Measurements from ENCODE around the gene TIMP2.

DNA sequence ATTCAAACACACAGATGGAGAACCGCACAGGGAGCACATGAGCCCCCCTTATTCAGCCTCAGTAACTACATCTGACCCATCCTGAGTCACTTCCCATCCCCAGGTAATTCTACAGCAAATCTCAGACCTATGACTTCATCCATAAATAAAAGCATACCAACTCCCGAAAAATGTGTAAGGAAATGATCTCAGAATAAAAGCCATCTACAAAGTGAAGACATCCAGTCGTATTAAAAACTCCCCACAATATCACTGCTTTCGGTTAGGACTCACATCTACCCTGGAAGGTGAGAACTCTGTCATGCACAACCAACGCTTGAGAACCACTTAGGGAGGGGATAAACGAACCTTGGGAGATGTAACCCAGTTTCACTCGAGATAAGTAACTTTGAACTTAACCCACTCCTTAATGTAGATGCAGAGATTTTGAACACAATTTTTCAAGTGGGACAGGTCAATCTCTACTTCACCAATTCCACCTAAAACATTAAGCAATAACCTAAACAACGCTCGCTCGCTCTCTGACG lies 85.9 kb downstream of the TIMP2 start:
- TF ChIP-seq RFX5 (IDR thresholded peaks at IDR 0.05; ENCODE audit: low read depth, low read length): no peak
- TF ChIP-seq KAT7 (CRISPR knock-in tag; IDR thresholded peaks at IDR 0.05; ENCODE audit: borderline replicate concordance): no peak
- no peak for TF ChIP-seq CTCF (CRISPR knock-in tag; IDR thresholded peaks at IDR 0.05)
- no peak for TF ChIP-seq YY1 (IDR thresholded peaks at IDR 0.05; ENCODE audit: insufficient read depth, insufficient replicate concordance, low read depth, low read length)
